Measurements from ENCODE around the gene CTNNA3.

- no peak for TF ChIP-seq POLR2A (IDR thresholded peaks at IDR 0.05)
- no peak for TF ChIP-seq POLR2AphosphoS5 (IDR thresholded peaks at IDR 0.05)
Measured at GRCh38 chr10:66301078-66301477, 1394.9 kb downstream of the CTNNA3 start.

Data from spleen (tissue), 3 donors.